C4-2B (cell line): ENCODE measurements around the gene CELSR2.

ENCODE experiments used
- H3K27ac ChIP-seq: fragments of 450-650 bp; 2 replicates; pipeline ENCODE4 v1.5.1; 2017
- CTCF ChIP-seq: fragments of 450-650 bp; conservative IDR thresholded peaks from 2 replicates; pipeline ENCODE4 v1.5.1; 2017; ENCODE audit warnings: mild to moderate bottlenecking
- ZFX ChIP-seq: fragments of 450-650 bp; IDR thresholded peaks from 2 replicates; pipeline ENCODE4 v1.6.1; 2017

CELSR2 gene

GRCh38 chr1:109268431-109269211, 19.3 kb downstream of the CELSR2 start:
- no peak for TF ChIP-seq ZFX
- no peak for TF ChIP-seq CTCF
- H3K27ac ChIP-seq, result no peak overlapping the region

GRCh38 chr1:109269212-109269980, 20.1 kb downstream of the CELSR2 start:
- H3K27ac ChIP-seq, result no peak overlapping the region
- no peak for TF ChIP-seq ZFX
- no peak for TF ChIP-seq CTCF

- TF ChIP-seq CTCF (no peak), ZFX (no peak)
- no peak overlapping the region for H3K27ac ChIP-seq
Observed at GRCh38 chr1:109269981-109270622, 20.8 kb downstream of the CELSR2 start.

GRCh38 chr1:109270623-109271317, 21.4 kb downstream of the CELSR2 start:
- TF ChIP-seq ZFX (no peak), CTCF (no peak)

GRCh38 chr1:109271458-109271857, 22.1 kb downstream of the CELSR2 start:
- no peak overlapping the region for H3K27ac ChIP-seq
- TF ChIP-seq CTCF, result no peak
- no peak for TF ChIP-seq ZFX

More at GRCh38 chr1:109270623-109271317, 21.4 kb downstream of the CELSR2 start:
- H3K27ac ChIP-seq, result no peak overlapping the region

- TF ChIP-seq CTCF (no peak), ZFX (no peak)
- no peak overlapping the region for H3K27ac ChIP-seq
Observed at GRCh38 chr1:109272021-109272799, 22.9 kb downstream of the CELSR2 start.
